Endodermal cell (in vitro differentiated cells): ENCODE measurements around the gene RPS2. TPM values are rescaled to one million over a fixed set of nuclear protein-coding genes. Genes with fewer than 3 reads are reported as not detected.

Experiments used
- DNase-seq: peaks from one replicate; pipeline ENCODE4 v3.0.0-alpha.2; 2017
- H3K27ac ChIP-seq: 2 replicates; pipeline ENCODE4 v1.5.1; 2013; ENCODE audit warnings: mild to moderate bottlenecking, low read depth, low read length, moderate library complexity
- H3K27me3 ChIP-seq: 2 replicates; pipeline ENCODE4 v1.6.1; 2013; ENCODE audit warnings: mild to moderate bottlenecking, low read length, moderate library complexity; ENCODE audit not compliant: insufficient read depth, control insufficient read depth, poor library complexity, severe bottlenecking
- H3K36me3 ChIP-seq: 2 replicates; pipeline ENCODE4 v1.7.0; 2013; ENCODE audit warnings: mild to moderate bottlenecking, low read length, moderate library complexity; ENCODE audit not compliant: control insufficient read depth, insufficient read depth
- H3K4me1 ChIP-seq: one replicate; pipeline ENCODE4 v1.7.0; 2013; ENCODE audit warnings: low read length; ENCODE audit not compliant: control insufficient read depth, insufficient read depth
- H3K4me3 ChIP-seq: 2 replicates; pipeline ENCODE4 v1.5.1; 2013; ENCODE audit warnings: mild to moderate bottlenecking, low read length, moderate library complexity
- H3K9ac ChIP-seq: 2 replicates; pipeline ENCODE4 v1.6.1; 2013; ENCODE audit warnings: mild to moderate bottlenecking, low read length, moderate library complexity; ENCODE audit not compliant: poor library complexity, severe bottlenecking; ENCODE audit errors: extremely low read depth
- H3K9me3 ChIP-seq: 2 replicates; pipeline ENCODE4 v1.6.1; 2013; ENCODE audit warnings: mild to moderate bottlenecking, low read length, moderate library complexity; ENCODE audit not compliant: control insufficient read depth
- H3K27ac Mint-ChIP-seq: 2 replicates; pipeline ENCODE4 v1.8.0; 2020; ENCODE audit warnings: mixed read lengths
- H3K27me3 Mint-ChIP-seq: 2 replicates; pipeline ENCODE4 v1.8.0; 2021; ENCODE audit warnings: mild to moderate bottlenecking, mixed read lengths; ENCODE audit not compliant: insufficient read depth
- H3K36me3 Mint-ChIP-seq: 2 replicates; pipeline ENCODE4 v1.8.0; 2020; ENCODE audit warnings: low read depth, mixed read lengths
- H3K4me1 Mint-ChIP-seq: 2 replicates; pipeline ENCODE4 v1.8.0; 2020; ENCODE audit warnings: mixed read lengths
- H3K4me3 Mint-ChIP-seq: 2 replicates; pipeline ENCODE4 v1.8.0; 2020; ENCODE audit warnings: mild to moderate bottlenecking, moderate library complexity, mixed read lengths
- H3K9me3 Mint-ChIP-seq: 2 replicates; pipeline ENCODE4 v1.8.0; 2020; ENCODE audit warnings: mild to moderate bottlenecking, mixed read lengths
- CTCF ChIP-seq: fragments of 200-600 bp; sonication (generic); conservative IDR thresholded peaks from 2 replicates; pipeline ENCODE4 v1.5.0; 2021; ENCODE audit warnings: antibody characterized with exemption, mild to moderate bottlenecking
- WGBS, 2 experiments: methylation state at CpG; one replicate each; pipeline versions ENCODE4 v1.1.5 to v1.1.7; 2013; ENCODE audit warnings: missing lambda C conversion rate in 2 of 2, mixed read lengths in 1 of 2; ENCODE audit not compliant: insufficient coverage in 1 of 2, insufficient read length in 1 of 2; 5-methylcytosine and 5-hydroxymethylcytosine counted together
- total RNA-seq, 2 donors: library from RNA; stranded (reverse); fragmentation: NEBNext Ultra II Directional in 1 of 2; extraction: Animal tissue kit (Norgen Biotek cat#: 25700) in 1 of 2; gene quantifications; 2 replicates in 1 of 2; 3 replicates in 1 of 2; pipeline ENCODE4 v1.2.1, GENCODE V29; 2021

The RPS2 gene
- total RNA-seq, 2 donors from 2014 or later: 3,064 to 3,492 TPM

GRCh38 chr16:1975432-1976215, 11.0 kb upstream of the RPS2 start:
- H3K36me3 Mint-ChIP-seq: peaks cover 13% of the 10 kb centered on the region
- Histone ChIP-seq H3K27ac (no peak overlapping the region), H3K9me3 (no peaks in the 10 kb centered on the region), H3K9ac (no peak overlapping the region), H3K36me3 (peaks cover 24% of the 10 kb centered on the region), H3K4me3 (no peak overlapping the region), H3K4me1 (no peaks in the 10 kb centered on the region), H3K27me3 (peaks cover 20% of the 10 kb centered on the region)
- no peaks in the 10 kb centered on the region for H3K9me3 Mint-ChIP-seq
- no peak for DNase-seq
- H3K27ac Mint-ChIP-seq: no peak overlapping the region
- peaks cover 14% of the 10 kb centered on the region for H3K27me3 Mint-ChIP-seq
- H3K4me1 Mint-ChIP-seq: peaks cover 8% of the 10 kb centered on the region
- no peak overlapping the region for H3K4me3 Mint-ChIP-seq
- 94 to 95% methylated on average over 28 to 33 of the region's 33 CpGs for WGBS, 2 experiments
- TF ChIP-seq CTCF: no peak

GRCh38 chr16:1974157-1975070, 9.8 kb upstream of the RPS2 start:
- Mint-ChIP-seq H3K36me3 (peaks cover 13% of the 10 kb centered on the region), H3K27ac (no peak overlapping the region), H3K4me3 (no peak overlapping the region), H3K9me3 (no peaks in the 10 kb centered on the region), H3K27me3 (peaks cover 2% of the 10 kb centered on the region), H3K4me1 (peaks cover 8% of the 10 kb centered on the region)
- Histone ChIP-seq H3K27ac (no peak overlapping the region), H3K9ac (no peak overlapping the region), H3K4me3 (no peak overlapping the region), H3K27me3 (peaks cover 8% of the 10 kb centered on the region), H3K9me3 (no peaks in the 10 kb centered on the region), H3K36me3 (peaks cover 24% of the 10 kb centered on the region), H3K4me1 (no peaks in the 10 kb centered on the region)
- no peak for TF ChIP-seq CTCF
- 97 to 98% methylated on average over 28 to 42 of the region's 42 CpGs for WGBS, 2 experiments
- DNase-seq: no peak

DNA sequence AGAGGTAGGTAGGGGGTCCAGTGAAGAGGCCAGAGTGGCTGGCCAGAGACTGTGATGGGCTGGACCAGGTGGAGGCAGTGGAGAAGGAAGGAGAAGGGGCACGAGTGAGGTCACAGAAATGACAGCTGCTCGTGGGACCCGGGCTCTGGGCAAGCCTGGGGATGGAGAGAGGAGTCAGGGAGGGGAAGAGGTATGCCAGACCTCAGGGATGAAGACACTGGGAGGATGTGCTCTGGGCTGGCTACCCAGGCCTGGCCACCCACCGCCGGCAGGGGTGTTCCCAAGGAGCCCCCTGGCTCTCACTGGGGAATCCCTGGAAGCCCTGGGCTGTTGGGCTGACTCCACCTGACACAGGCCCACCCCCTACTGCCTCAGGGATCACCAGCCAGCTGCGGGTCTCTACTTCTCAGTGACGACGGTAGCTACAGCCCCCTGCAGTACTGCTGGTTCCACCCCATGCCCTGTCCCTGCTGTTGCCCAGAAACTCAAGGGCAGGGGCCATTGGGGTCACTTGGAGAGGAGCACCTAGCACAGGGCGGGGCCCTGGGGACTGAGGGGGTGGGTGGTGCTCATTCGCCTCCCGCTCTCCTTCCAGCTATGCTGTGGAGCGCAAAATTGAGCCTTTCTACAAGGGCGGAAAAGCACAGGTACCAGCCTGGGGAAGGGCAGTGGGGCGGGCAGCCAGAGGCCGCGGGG, 9.0 kb upstream of the RPS2 start:
- Histone ChIP-seq H3K4me1 (no peaks in the 10 kb centered on the region), H3K27me3 (peaks cover 2% of the 10 kb centered on the region), H3K27ac (no peak overlapping the region), H3K36me3 (peaks cover 21% of the 10 kb centered on the region), H3K9me3 (no peaks in the 10 kb centered on the region), H3K4me3 (no peak overlapping the region), H3K9ac (no peak overlapping the region)
- H3K9me3 Mint-ChIP-seq: no peaks in the 10 kb centered on the region
- no peak for DNase-seq
- WGBS, 2 experiments: 91 to 93% methylated on average over 10 to 16 of the region's 16 CpGs
- H3K36me3 Mint-ChIP-seq: peaks cover 13% of the 10 kb centered on the region
- H3K27me3 Mint-ChIP-seq: no peaks in the 10 kb centered on the region
- TF ChIP-seq CTCF: no peak
- no peak overlapping the region for H3K27ac Mint-ChIP-seq
- peak overlapping the region; percentile 92 for H3K4me3 Mint-ChIP-seq
- peaks cover 8% of the 10 kb centered on the region for H3K4me1 Mint-ChIP-seq
